AG04449 (cell line): ENCODE results near the gene GATC.

Source experiments
- CTCF ChIA-PET: fragments of 350-600 bp; formaldehyde crosslinking; extraction: SDS; loops from one replicate; lab custom pipeline; 2021; ENCODE audit warnings: antibody characterized with exemption; lab: Yijun Ruan, JAX
- POLR2A ChIA-PET: fragments of 400-600, 350-600 bp; formaldehyde crosslinking; extraction: SDS; loops from one replicate; lab custom pipeline; 2020; ENCODE audit warnings: antibody characterized with exemption, inconsistent platforms; lab: Yijun Ruan, JAX
- DNase-seq: peaks from one replicate; pipeline ENCODE4 v3.0.0-alpha.2; 2010; ENCODE audit warnings: low read depth, low spot score
- H3K4me3 ChIP-seq: 2 replicates; pipeline ENCODE4 v1.5.1; 2011; ENCODE audit warnings: low read depth, mild to moderate bottlenecking, control low read depth, low read length
- CTCF ChIP-seq: IDR thresholded peaks from one replicate; pipeline ENCODE4 v1.5.1; 2011; ENCODE audit warnings: mild to moderate bottlenecking, moderate library complexity, low read length, control low read depth, inconsistent platforms; ENCODE audit not compliant: insufficient read depth; ENCODE audit errors: missing control alignments

Gene GATC

GRCh38 chr12:120496413-120497340 lies 50.4 kb downstream of the GATC start:
- H3K4me3 ChIP-seq: peak overlapping the region; percentile 91
- TF ChIP-seq CTCF: peak; percentile 15
- ChIA-PET CTCF (interaction anchor here (0.7 to 12.8 kb wide), 6 partner anchors 8 to 42 kb away, joined by 3 to 152 read pairs (median 4); partner anchors contain the start of gene SRSF9), POLR2A (interaction anchor here (0.8 to 1.9 kb wide), 15 partner anchors 8 to 205 kb away, joined by 3 to 8 read pairs (median 3); partner anchors contain the start of genes COQ5, COX6A1, RNU4-2 and SRSF9)
- no peak for DNase-seq

- no peak for DNase-seq
- POLR2A ChIA-PET: interaction anchor here (0.9 to 1.5 kb wide), 5 partner anchors 9 to 60 kb away, joined by 3 to 6 read pairs (median 4); partner anchors contain the start of gene COX6A1
- CTCF ChIA-PET: interaction anchor here (1.0 to 12.8 kb wide), 4 partner anchors 7 to 39 kb away, joined by 3 to 152 read pairs (median 4); partner anchors contain the start of gene SRSF9
- no peak for TF ChIP-seq CTCF
- H3K4me3 ChIP-seq: peak overlapping the region; percentile 91
These were observed 51.4 kb downstream of the GATC start for GRCh38 chr12:120497524-120498150.

- DNase-seq: no peak
- CTCF ChIA-PET: interaction anchor here (1.0 to 1.4 kb wide), 2 partner anchors 33 to 196 kb away, joined by 4 to 5 read pairs; partner anchors contain the start of gene SIRT4
- POLR2A ChIA-PET: no interaction called here
- TF ChIP-seq CTCF: no peak
- no peak overlapping the region for H3K4me3 ChIP-seq
These were observed 52.7 kb downstream of the GATC start for GRCh38 chr12:120498870-120499515.

GRCh38 chr12:120500581-120500980 lies 54.3 kb downstream of the GATC start:
- POLR2A ChIA-PET: interaction anchor here (0.6 kb wide), 1 partner anchor 9 kb away, joined by 4 read pairs; no protein-coding TSS in a partner anchor
- H3K4me3 ChIP-seq: no peak overlapping the region
- TF ChIP-seq CTCF: no peak
- no peak for DNase-seq
- CTCF ChIA-PET: interaction anchor here (0.9 to 1.2 kb wide), 2 partner anchors 11 to 31 kb away, joined by 3 read pairs; no protein-coding TSS in a partner anchor

- TF ChIP-seq CTCF: no peak
- POLR2A ChIA-PET: interaction anchor here (1.0 kb wide), 1 partner anchor 8 kb away, joined by 3 read pairs; no protein-coding TSS in a partner anchor
- CTCF ChIA-PET: interaction anchor here (1.0 to 2.1 kb wide), 3 partner anchors 8 to 35 kb away, joined by 3 to 6 read pairs (median 5); partner anchors contain the start of genes DYNLL1 and SRSF9
- no peak for DNase-seq
- H3K4me3 ChIP-seq: no peak overlapping the region
These were observed 58.3 kb downstream of the GATC start for GRCh38 chr12:120504587-120504986.
